ENCODE results near the gene IRF7. TPM values are rescaled to one million over a fixed set of nuclear protein-coding genes. Genes with fewer than 3 reads are reported as not detected.

IRF7 gene
- total RNA-seq, 4 donors from 2014 or later, result 28.1 to 80.9 (median 58.4) TPM

- Histone ChIP-seq H3K9me3 (no peaks in the 10 kb centered on the region), H3K27me3 (no peaks in the 10 kb centered on the region), H3K4me3 (no peak overlapping the region), H3K4me1 (peaks cover 2 to 29% (median 16%) of the 10 kb centered on the region in 4 donors), H3K36me3 (peaks cover 0 to 12% (median 0%) of the 10 kb centered on the region in 3 donors), H3K27ac (no peak overlapping the region)
- no peak for DNase-seq
- no peak for TF ChIP-seq CTCF (IDR thresholded peaks at IDR 0.05)
- no peak for TF ChIP-seq POLR2A (IDR thresholded peaks at IDR 0.05)
Measured at GRCh38 chr11:565921-566509, 49.7 kb downstream of the IRF7 start.

- Histone ChIP-seq H3K4me3 (no peak overlapping the region), H3K27ac (no peak overlapping the region), H3K4me1 (peaks cover 0 to 36% (median 18%) of the 10 kb centered on the region in 4 donors), H3K36me3 (peaks cover 0 to 12% (median 0%) of the 10 kb centered on the region in 3 donors), H3K9me3 (no peaks in the 10 kb centered on the region), H3K27me3 (no peaks in the 10 kb centered on the region)
- no peak for TF ChIP-seq POLR2A (IDR thresholded peaks at IDR 0.05)
- TF ChIP-seq CTCF (IDR thresholded peaks at IDR 0.05), result no peak
- no peak for DNase-seq
Measured at GRCh38 chr11:563812-564578, 51.8 kb downstream of the IRF7 start.

- H3K4me1 ChIP-seq, result peaks cover 0 to 35% (median 17%) of the 10 kb centered on the region in 4 donors
- H3K27ac ChIP-seq, result no peak overlapping the region
- peaks cover 0 to 12% (median 0%) of the 10 kb centered on the region in 3 donors for H3K36me3 ChIP-seq
- no peaks in the 10 kb centered on the region for H3K27me3 ChIP-seq
- H3K9me3 ChIP-seq, result no peaks in the 10 kb centered on the region
- TF ChIP-seq CTCF (IDR thresholded peaks at IDR 0.05), result no peak
- TF ChIP-seq POLR2A (IDR thresholded peaks at IDR 0.05), result no peak
- no peak for DNase-seq
- H3K4me3 ChIP-seq, result no peak overlapping the region
Measured at GRCh38 chr11:563066-563811, 52.5 kb downstream of the IRF7 start.

Small RNA genes lying within 50 kb of the gene (small RNA-seq; reads per million reads assigned to genes)
- gene MIR210, result 4.8 to 45.4 reads per million in 2 donors

Other genes with a start within 250 kb of the IRF7 start
- 10 to 100 TPM in 2 of 4 donors, 1 to 10 TPM in 2; 2.5 to 36.3 (median 9.3) TPM for gene B4GALNT4, start 246.5 kb downstream of the IRF7 start, total RNA-seq
- 100 to 1,000 TPM in 3 of 4 donors, 10 to 100 TPM in 1; 95.7 to 254 (median 202) TPM for gene PKP3, start 221.7 kb downstream of the IRF7 start, total RNA-seq
- 100 to 1,000 TPM in 3 of 4 donors, 10 to 100 TPM in 1; 82.3 to 143 (median 111) TPM for gene SIGIRR, start 201.0 kb downstream of the IRF7 start, total RNA-seq
- gene ANO9, start 173.9 kb downstream of the IRF7 start, total RNA-seq, result 100 to 1,000 TPM; 161 to 474 (median 254) TPM
- gene PTDSS2, start 165.7 kb downstream of the IRF7 start, total RNA-seq, result 10 to 100 TPM; 21.0 to 42.7 (median 31.7) TPM
- 100 to 1,000 TPM; 130 to 157 (median 137) TPM for gene RNH1, start 108.7 kb downstream of the IRF7 start, total RNA-seq
- gene HRAS, start 80.4 kb downstream of the IRF7 start, total RNA-seq, result 10 to 100 TPM; 27.4 to 55.3 (median 35.1) TPM
- gene LRRC56, start 78.4 kb downstream of the IRF7 start, total RNA-seq, result 1 to 10 TPM in 2 of 4 donors, under 1 TPM in 2; 0.67 to 4.1 (median 2.4) TPM
- gene LMNTD2, start 55.2 kb downstream of the IRF7 start, total RNA-seq, result 10 to 100 TPM in 3 of 4 donors, 1 to 10 TPM in 1; 6.6 to 32.9 (median 14.1) TPM
- 100 to 1,000 TPM in 3 of 4 donors, 10 to 100 TPM in 1; 80.9 to 340 (median 172) TPM for gene RASSF7, start 55.0 kb downstream of the IRF7 start, total RNA-seq
- 10 to 100 TPM; 48.4 to 88.0 (median 57.8) TPM for gene PHRF1, start 39.5 kb downstream of the IRF7 start, total RNA-seq
- gene CDHR5, start 9.0 kb upstream of the IRF7 start, total RNA-seq, result 1,000 to 10,000 TPM in 3 of 4 donors, 10 to 100 TPM in 1; 77.6 to 1,696 (median 1,274) TPM
- gene SCT, start 11.2 kb upstream of the IRF7 start, total RNA-seq, result 10 to 100 TPM in 1 of 4 donors, not detected in 3; 12.6 TPM
- 1 to 10 TPM in 2 of 4 donors, not detected in 2; 1.6 to 3.0 TPM for gene DRD4, start 21.3 kb upstream of the IRF7 start, total RNA-seq
- gene DEAF1, start 79.3 kb upstream of the IRF7 start, total RNA-seq, result 10 to 100 TPM; 14.9 to 56.2 (median 47.0) TPM
- gene TMEM80, start 79.9 kb upstream of the IRF7 start, total RNA-seq, result 10 to 100 TPM; 10.7 to 58.9 (median 44.5) TPM
- gene EPS8L2, start 90.3 kb upstream of the IRF7 start, total RNA-seq, result 100 to 1,000 TPM; 258 to 710 (median 672) TPM
- gene TALDO1, start 131.5 kb upstream of the IRF7 start, total RNA-seq, result 100 to 1,000 TPM; 140 to 175 (median 149) TPM
- 10 to 100 TPM; 47.6 to 81.7 (median 52.9) TPM for gene GATD1, start 161.5 kb upstream of the IRF7 start, total RNA-seq
- not detected for gene CEND1, start 174.1 kb upstream of the IRF7 start, total RNA-seq
- 10 to 100 TPM; 14.2 to 22.0 (median 16.6) TPM for gene SLC25A22, start 182.3 kb upstream of the IRF7 start, total RNA-seq
- gene PIDD1, start 189.3 kb upstream of the IRF7 start, total RNA-seq, result 10 to 100 TPM; 29.1 to 83.3 (median 70.2) TPM
- 1,000 to 10,000 TPM in 1 of 4 donors, 100 to 1,000 TPM in 3; 261 to 1,717 (median 510) TPM for gene RPLP2, start 194.0 kb upstream of the IRF7 start, total RNA-seq
- 100 to 1,000 TPM in 3 of 4 donors, 10 to 100 TPM in 1; 71.8 to 254 (median 163) TPM for gene PNPLA2, start 203.0 kb upstream of the IRF7 start, total RNA-seq
- 100 to 1,000 TPM in 3 of 4 donors, 10 to 100 TPM in 1; 44.0 to 175 (median 110) TPM for gene CRACR2B, start 212.0 kb upstream of the IRF7 start, total RNA-seq
- gene CD151, start 217.0 kb upstream of the IRF7 start, total RNA-seq, result 100 to 1,000 TPM; 102 to 277 (median 237) TPM
- 10 to 100 TPM; 37.8 to 67.1 (median 44.8) TPM for gene POLR2L, start 226.6 kb upstream of the IRF7 start, total RNA-seq
- 10 to 100 TPM; 20.0 to 52.1 (median 38.4) TPM for gene TSPAN4, start 226.9 kb upstream of the IRF7 start, total RNA-seq